AG09309 (cell line): Measurements from ENCODE around the gene SLC9B2.
A peak's percentile ranks its signal among the peaks of the same experiment; 100 is the strongest.

Source experiments
- DNase-seq: peaks from one replicate; pipeline ENCODE4 v3.0.0-alpha.2; 2010; ENCODE audit warnings: low read depth
- H3K4me3 ChIP-seq: 2 replicates; pipeline ENCODE4 v1.5.1; 2011; ENCODE audit warnings: mild to moderate bottlenecking, low read depth, low read length, moderate library complexity; ENCODE audit not compliant: control insufficient read depth
- CTCF ChIP-seq: IDR thresholded peaks from 2 replicates; pipeline ENCODE4 v1.5.1; 2011; ENCODE audit warnings: mild to moderate bottlenecking, low read depth, low read length, inconsistent platforms; ENCODE audit not compliant: insufficient read depth, control insufficient read depth; ENCODE audit errors: missing control alignments

SLC9B2 gene

DNA sequence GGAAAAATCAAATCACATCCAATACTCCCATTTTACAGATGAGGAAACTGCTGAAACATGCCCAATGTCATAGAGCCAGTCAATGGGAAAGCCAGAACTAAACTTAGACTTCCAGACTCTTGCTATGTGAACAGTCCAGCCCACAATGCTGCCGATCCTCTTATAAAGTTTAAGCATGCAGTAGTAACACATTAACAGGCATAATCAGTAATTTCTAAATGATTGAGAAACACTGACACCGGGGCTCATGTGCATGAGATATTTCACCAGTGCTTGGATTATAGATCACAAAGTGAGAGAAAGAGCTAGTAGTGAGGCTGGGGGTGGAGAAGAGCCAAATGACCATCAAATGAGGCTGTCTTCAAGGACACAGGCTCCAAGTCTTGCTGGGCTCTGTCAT is 20.6 kb upstream of the SLC9B2 start:
- H3K4me3 ChIP-seq = no peak overlapping the region
- no peak for TF ChIP-seq CTCF
- no peak for DNase-seq

DNA sequence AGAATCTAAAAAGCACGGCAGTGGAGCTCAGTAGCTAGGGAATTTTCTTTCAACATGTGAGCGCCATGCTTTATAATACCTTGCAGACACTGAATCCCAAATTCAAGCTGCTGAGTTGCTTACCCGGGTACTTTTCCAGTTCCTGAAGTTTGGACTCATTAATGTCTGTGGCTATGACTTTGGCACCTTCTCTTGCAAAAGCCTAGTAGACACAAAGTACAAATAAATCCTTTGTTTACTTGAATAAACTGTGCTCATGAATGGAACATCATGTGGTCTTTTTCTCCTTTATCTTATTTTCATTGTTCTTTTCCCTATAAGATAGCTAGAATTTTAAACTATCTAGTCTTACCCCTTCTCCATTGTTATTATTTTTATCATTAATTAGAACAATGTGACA is 18.5 kb upstream of the SLC9B2 start:
- no peak for TF ChIP-seq CTCF
- no peak for DNase-seq

GRCh38 chr4:103092245-103092644 is 15.7 kb upstream of the SLC9B2 start:
- DNase-seq = no peak
- no peak overlapping the region for H3K4me3 ChIP-seq
- TF ChIP-seq CTCF = no peak

More for the DNA sequence above, 18.5 kb upstream of the SLC9B2 start:
- no peak overlapping the region for H3K4me3 ChIP-seq

DNA sequence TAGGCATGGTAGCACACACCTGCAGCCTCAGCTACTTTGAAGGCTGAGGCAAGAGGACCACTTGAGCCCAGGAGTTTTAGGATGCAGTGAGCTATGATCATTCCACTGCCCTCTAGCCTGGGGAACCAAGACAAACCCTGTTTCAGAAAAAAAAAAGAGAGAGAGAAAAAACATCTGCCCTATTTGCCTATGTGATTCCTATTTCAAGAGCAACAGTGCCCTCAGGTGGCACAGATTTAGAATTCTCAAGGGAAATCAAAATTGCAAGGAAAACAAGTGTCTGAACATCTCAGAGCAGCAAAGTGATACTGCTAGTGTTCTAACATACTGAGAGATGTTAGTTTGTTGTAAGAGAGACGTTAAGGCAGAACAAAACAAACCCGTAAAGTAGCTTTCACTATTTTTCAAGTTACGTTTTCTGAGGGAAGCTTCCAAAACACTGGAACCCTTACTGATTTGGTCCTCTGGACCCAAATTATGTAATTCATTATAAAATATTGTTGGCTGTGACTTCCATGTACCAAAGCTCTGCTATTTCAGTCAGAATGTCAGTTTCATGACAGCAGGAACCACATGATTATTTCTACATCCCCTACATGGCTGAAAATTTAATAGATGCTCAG is 15.2 kb upstream of the SLC9B2 start:
- no peak for DNase-seq
- H3K4me3 ChIP-seq = no peak overlapping the region
- TF ChIP-seq CTCF = peak; percentile 53

- no peak for DNase-seq
These were observed 12.9 kb upstream of the SLC9B2 start for GRCh38 chr4:103089481-103089880.

DNA sequence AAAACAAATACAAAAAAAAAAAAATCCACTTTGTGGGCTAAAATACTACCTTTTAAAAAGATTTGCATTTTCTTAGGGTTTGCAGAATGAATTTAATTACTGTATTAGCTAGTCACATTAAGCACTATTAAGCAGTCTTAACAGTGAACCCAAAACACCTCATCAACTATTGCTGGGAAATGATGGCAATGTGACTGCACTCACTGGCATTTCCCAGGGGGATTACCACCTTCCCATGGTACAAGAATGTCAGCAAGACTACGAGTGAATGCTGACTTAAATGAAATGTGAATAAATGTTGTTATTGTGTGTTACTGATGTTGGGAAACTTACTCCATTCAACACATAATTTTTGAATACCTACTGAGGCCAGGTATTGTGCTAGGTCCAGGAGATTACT is 10.0 kb upstream of the SLC9B2 start:
- H3K4me3 ChIP-seq = no peak overlapping the region
- DNase-seq = no peak
- TF ChIP-seq CTCF = no peak

More at GRCh38 chr4:103089481-103089880, 12.9 kb upstream of the SLC9B2 start:
- no peak overlapping the region for H3K4me3 ChIP-seq
- TF ChIP-seq CTCF = no peak
